ENCODE measurements around the gene CHAC1. TPM values are rescaled to one million over a fixed set of nuclear protein-coding genes. Genes with fewer than 3 reads are reported as not detected.

The CHAC1 gene
- total RNA-seq, 2 experiments from 2014 or later = 0.42 to 0.47 TPM

- no peak overlapping the region for H3K27ac Mint-ChIP-seq
Measured at GRCh38 chr15:40936709-40937666, 16.3 kb upstream of the CHAC1 start.

GRCh38 chr15:40937762-40938535, 15.3 kb upstream of the CHAC1 start:
- Mint-ChIP-seq H3K36me3 (ENCODE audit: low read depth) (no peaks in the 10 kb centered on the region), H3K4me1 (ENCODE audit: low read depth) (peaks cover 24% of the 10 kb centered on the region), H3K9me3 (no peaks in the 10 kb centered on the region), H3K27me3 (peaks cover 8% of the 10 kb centered on the region), H3K27ac (peak overlapping the region; percentile 51), H3K4me3 (no peak overlapping the region)
- no peaks in the 10 kb centered on the region for H3K36me3 ChIP-seq (ENCODE audit: insufficient read depth, low read length)
- ATAC-seq (ENCODE audit: poor library complexity) = peak; percentile 47
- no peaks in the 10 kb centered on the region for H3K9me3 ChIP-seq (ENCODE audit: control insufficient read depth in 1 of 2, insufficient read depth in 1 of 2, low read length in 2 of 2)
- intact Hi-C loops (cut with DNase I, micrococcal nuclease) = no loop called here
- peak; percentile 45 for TF ChIP-seq CTCF (IDR thresholded peaks at IDR 0.05)
- peak in 3 of 14 experiments; percentile 21 to 63 (median 51) for DNase-seq
- no peak overlapping the region for H3K4me3 ChIP-seq (ENCODE audit: low read length)
- CTCF ChIA-PET = no interaction called here
- POLR2A ChIA-PET = no interaction called here
- H3K27me3 ChIP-seq (ENCODE audit: control insufficient read depth in 1 of 2, insufficient read depth in 2 of 2, low read length in 2 of 2) = peaks cover 0 to under 1% of the 10 kb centered on the region in 2 experiments
- peaks cover 25% of the 10 kb centered on the region for H3K4me1 ChIP-seq (ENCODE audit: insufficient read depth, low read length)
- no peak overlapping the region for H3K27ac ChIP-seq (ENCODE audit: low read depth in 1 of 2, low read length in 2 of 2)

More at GRCh38 chr15:40936709-40937666, 16.3 kb upstream of the CHAC1 start:
- Histone ChIP-seq H3K27me3 (ENCODE audit: control insufficient read depth in 1 of 2, insufficient read depth in 2 of 2, low read length in 2 of 2) (peaks cover 4 to 6% of the 10 kb centered on the region in 2 experiments), H3K4me3 (ENCODE audit: low read length) (no peak overlapping the region), H3K9me3 (ENCODE audit: control insufficient read depth in 1 of 2, insufficient read depth in 1 of 2, low read length in 2 of 2) (no peaks in the 10 kb centered on the region), H3K27ac (ENCODE audit: low read depth in 1 of 2, low read length in 2 of 2) (no peak overlapping the region), H3K4me1 (ENCODE audit: insufficient read depth, low read length) (peaks cover 18% of the 10 kb centered on the region), H3K36me3 (ENCODE audit: insufficient read depth, low read length) (no peaks in the 10 kb centered on the region)
- ATAC-seq (ENCODE audit: poor library complexity) = no peak
- H3K9me3 Mint-ChIP-seq = no peaks in the 10 kb centered on the region
- H3K36me3 Mint-ChIP-seq (ENCODE audit: low read depth) = no peaks in the 10 kb centered on the region
- DNase-seq = no peak
- peaks cover 17% of the 10 kb centered on the region for H3K4me1 Mint-ChIP-seq (ENCODE audit: low read depth)
- ChIA-PET CTCF (interaction anchor here (0.6 kb wide), 1 partner anchor 119 kb away, joined by 3 read pairs; no protein-coding TSS in a partner anchor), POLR2A (interaction anchor here (1.3 kb wide), 1 partner anchor 30 kb away, joined by 3 read pairs; no protein-coding TSS in a partner anchor)
- H3K4me3 Mint-ChIP-seq = no peak overlapping the region
- TF ChIP-seq CTCF (IDR thresholded peaks at IDR 0.05) = no peak
- intact Hi-C loops (cut with DNase I, micrococcal nuclease) = no loop called here
- peaks cover 17% of the 10 kb centered on the region for H3K27me3 Mint-ChIP-seq

GRCh38 chr15:40938536-40938870, 14.8 kb upstream of the CHAC1 start:
- Mint-ChIP-seq H3K36me3 (ENCODE audit: low read depth) (no peaks in the 10 kb centered on the region), H3K27ac (peak overlapping the region; percentile 51), H3K4me3 (no peak overlapping the region), H3K4me1 (ENCODE audit: low read depth) (peaks cover 30% of the 10 kb centered on the region), H3K27me3 (peaks cover 3% of the 10 kb centered on the region), H3K9me3 (no peaks in the 10 kb centered on the region)
- no peak for DNase-seq
- Histone ChIP-seq H3K4me3 (ENCODE audit: low read length) (no peak overlapping the region), H3K27ac (ENCODE audit: low read depth in 1 of 2, low read length in 2 of 2) (no peak overlapping the region), H3K27me3 (ENCODE audit: control insufficient read depth in 1 of 2, insufficient read depth in 2 of 2, low read length in 2 of 2) (no peaks in the 10 kb centered on the region), H3K36me3 (ENCODE audit: insufficient read depth, low read length) (no peaks in the 10 kb centered on the region), H3K4me1 (ENCODE audit: insufficient read depth, low read length) (peaks cover 31% of the 10 kb centered on the region), H3K9me3 (ENCODE audit: control insufficient read depth in 1 of 2, insufficient read depth in 1 of 2, low read length in 2 of 2) (no peaks in the 10 kb centered on the region)
- CTCF ChIA-PET = interaction anchor here (4.4 kb wide), 1 partner anchor 9 kb away, joined by 43 read pairs; the partner anchor contains the start of gene DLL4
- intact Hi-C loops (cut with DNase I, micrococcal nuclease) = no loop called here
- no peak for ATAC-seq (ENCODE audit: poor library complexity)
- POLR2A ChIA-PET = no interaction called here
- no peak for TF ChIP-seq CTCF (IDR thresholded peaks at IDR 0.05)

Data from CD4-positive, alpha-beta T cell (primary cell).